ENCODE measurements around the gene TGFA. TPM values are rescaled to one million over a fixed set of nuclear protein-coding genes. Genes with fewer than 3 reads are reported as not detected.

The TGFA gene
- total RNA-seq, 1 donor from 2014 or later: 89.1 TPM

- TF ChIP-seq CTCF (conservative IDR thresholded peaks at IDR 0.05; ENCODE audit: low read depth, low read length): no peak
- DNase-seq (ENCODE audit: low read depth): no peak
- no peak overlapping the region for H3K4me3 ChIP-seq (ENCODE audit: low read depth, low read length)
These were observed 5.4 kb downstream of the TGFA start for GRCh38 chr2:70548233-70548632.

GRCh38 chr2:70546885-70547284 is 6.7 kb downstream of the TGFA start:
- TF ChIP-seq CTCF (conservative IDR thresholded peaks at IDR 0.05; ENCODE audit: low read depth, low read length): no peak
- no peak for DNase-seq (ENCODE audit: low read depth)

DNA sequence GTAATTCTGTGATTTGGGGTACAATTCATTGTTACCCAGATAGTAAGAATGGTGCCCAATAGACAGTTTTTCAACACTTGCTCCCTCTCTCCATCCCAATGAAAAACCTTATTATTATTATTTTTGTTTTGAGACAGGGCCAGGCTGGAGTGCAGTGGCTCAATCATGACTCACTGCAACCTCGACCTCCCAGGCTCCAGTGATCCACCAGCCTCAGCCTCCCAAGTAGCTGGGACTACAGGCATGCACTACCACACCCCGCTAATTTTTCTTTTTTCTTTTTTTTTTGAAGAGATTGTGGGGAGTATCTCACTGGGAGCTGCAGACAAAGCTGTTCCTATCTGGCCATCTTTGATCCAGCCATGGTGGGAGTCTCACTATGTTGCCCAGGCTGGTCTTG is 7.2 kb downstream of the TGFA start:
- no peak for DNase-seq (ENCODE audit: low read depth)
- no peak overlapping the region for H3K4me3 ChIP-seq (ENCODE audit: low read depth, low read length)
- TF ChIP-seq CTCF (conservative IDR thresholded peaks at IDR 0.05; ENCODE audit: low read depth, low read length): no peak

More at GRCh38 chr2:70546885-70547284, 6.7 kb downstream of the TGFA start:
- H3K4me3 ChIP-seq (ENCODE audit: low read depth, low read length): no peak overlapping the region

DNA sequence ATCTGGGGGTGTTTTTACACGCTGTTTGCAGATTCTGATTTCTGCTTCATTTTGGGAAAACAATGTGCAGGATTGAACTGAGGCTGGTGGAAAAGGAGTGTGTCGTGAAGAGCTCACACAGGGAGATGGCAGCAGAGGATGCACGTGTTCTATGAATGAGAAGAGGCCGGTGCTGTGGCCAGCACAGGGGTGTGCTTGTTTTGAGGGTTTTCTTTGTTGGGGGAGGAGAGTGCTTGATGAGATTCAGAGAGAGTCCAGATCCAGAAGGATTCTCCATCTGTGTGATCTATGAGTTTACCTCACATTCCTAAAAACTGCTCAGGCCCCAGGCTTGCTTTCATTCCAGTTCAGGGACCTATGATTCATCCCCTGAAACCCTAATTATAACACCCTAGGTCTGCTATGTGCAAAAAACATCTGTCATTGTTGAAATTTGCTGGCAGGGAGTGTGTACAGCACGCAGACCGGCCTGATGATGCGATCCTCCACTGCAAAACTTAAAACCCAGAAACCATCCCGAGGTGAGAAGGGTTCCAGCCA is 12.1 kb downstream of the TGFA start:
- peak; percentile 17 for TF ChIP-seq CTCF (conservative IDR thresholded peaks at IDR 0.05; ENCODE audit: low read depth, low read length)
- H3K4me3 ChIP-seq (ENCODE audit: low read depth, low read length): no peak overlapping the region
- DNase-seq (ENCODE audit: low read depth): peak; percentile 84

- no peak for DNase-seq (ENCODE audit: low read depth)
- no peak for TF ChIP-seq CTCF (conservative IDR thresholded peaks at IDR 0.05; ENCODE audit: low read depth, low read length)
- no peak overlapping the region for H3K4me3 ChIP-seq (ENCODE audit: low read depth, low read length)
These were observed 15.8 kb downstream of the TGFA start for GRCh38 chr2:70537840-70538239.

- no peak overlapping the region for H3K4me3 ChIP-seq (ENCODE audit: low read depth, low read length)
- DNase-seq (ENCODE audit: low read depth): no peak
- no peak for TF ChIP-seq CTCF (conservative IDR thresholded peaks at IDR 0.05; ENCODE audit: low read depth, low read length)
These were observed 17.0 kb downstream of the TGFA start for GRCh38 chr2:70536517-70537055.

- H3K4me3 ChIP-seq (ENCODE audit: low read depth, low read length): no peak overlapping the region
- no peak for TF ChIP-seq CTCF (conservative IDR thresholded peaks at IDR 0.05; ENCODE audit: low read depth, low read length)
- DNase-seq (ENCODE audit: low read depth): no peak
These were observed 18.1 kb downstream of the TGFA start for GRCh38 chr2:70535573-70535972.
